HEK293 (cell line): Measurements from ENCODE around the gene GTF2H3.

Experiments used
- BCL11B ChIP-seq: fragments of 450-650 bp; formaldehyde crosslinking; IDR thresholded peaks from 2 replicates; pipeline ENCODE4 v1.5.1; 2016; ENCODE audit warnings: low read depth, missing biosample characterization, missing genetic modification characterization
- HOXD13 ChIP-seq: sonication (generic); formaldehyde crosslinking; IDR thresholded peaks from 2 replicates; pipeline ENCODE4 v1.8.0; 2022; ENCODE audit warnings: missing genetic modification reagents, borderline replicate concordance
- IKZF3 ChIP-seq: fragments of 450-650 bp; IDR thresholded peaks from 2 replicates; pipeline ENCODE4 v1.5.0; 2018; ENCODE audit warnings: missing biosample characterization, mild to moderate bottlenecking, missing genetic modification characterization, moderate library complexity
- SCRT1 ChIP-seq: fragments of 450-650 bp; formaldehyde crosslinking; IDR thresholded peaks from 2 replicates; pipeline ENCODE4 v1.5.1; 2016; ENCODE audit warnings: missing biosample characterization, missing genetic modification characterization, borderline replicate concordance
- ZBTB11 ChIP-seq: fragments of 450-650 bp; formaldehyde crosslinking; conservative IDR thresholded peaks from 2 replicates; pipeline ENCODE4 v1.5.1; 2016; ENCODE audit warnings: low read depth, missing biosample characterization, missing genetic modification characterization
- ZEB2 ChIP-seq: fragments of 450-650 bp; formaldehyde crosslinking; IDR thresholded peaks from 2 replicates; pipeline ENCODE4 v1.5.1; 2016; ENCODE audit warnings: missing biosample characterization, missing genetic modification characterization
- ZNF121 ChIP-seq: fragments of 450-650 bp; formaldehyde crosslinking; IDR thresholded peaks from 2 replicates; pipeline ENCODE4 v1.5.1; 2016; ENCODE audit warnings: missing biosample characterization, missing genetic modification characterization
- ZNF132 ChIP-seq: fragments of 450-650 bp; formaldehyde crosslinking; IDR thresholded peaks from 2 replicates; pipeline ENCODE4 v1.5.1; 2017; ENCODE audit warnings: missing biosample characterization, missing genetic modification characterization, borderline replicate concordance
- ZNF19 ChIP-seq: fragments of 450-650 bp; formaldehyde crosslinking; IDR thresholded peaks from 2 replicates; pipeline ENCODE4; 2016; ENCODE audit warnings: missing biosample characterization, missing genetic modification characterization, low read depth
- ZNF2 ChIP-seq: fragments of 450-650 bp; formaldehyde crosslinking; IDR thresholded peaks from 2 replicates; pipeline ENCODE4 v1.5.1; 2016; ENCODE audit warnings: missing biosample characterization, missing genetic modification characterization
- ZNF214 ChIP-seq: fragments of 450-650 bp; formaldehyde crosslinking; IDR thresholded peaks from 2 replicates; pipeline ENCODE4 v1.5.1; 2017; ENCODE audit warnings: missing biosample characterization, mild to moderate bottlenecking, missing genetic modification characterization, borderline replicate concordance
- ZNF221 ChIP-seq: fragments of 450-650 bp; formaldehyde crosslinking; IDR thresholded peaks from 2 replicates; pipeline ENCODE4 v1.5.1; 2017; ENCODE audit warnings: missing biosample characterization, missing genetic modification characterization, borderline replicate concordance
- ZNF280D ChIP-seq: fragments of 450-650 bp; formaldehyde crosslinking; IDR thresholded peaks from 2 replicates; pipeline ENCODE4 v1.5.1; 2016; ENCODE audit warnings: missing biosample characterization, missing genetic modification characterization
- ZNF341 ChIP-seq: fragments of 450-650 bp; formaldehyde crosslinking; IDR thresholded peaks from 2 replicates; pipeline ENCODE4; 2016; ENCODE audit warnings: low read depth, missing biosample characterization, missing genetic modification characterization
- ZNF350 ChIP-seq: fragments of 450-650 bp; formaldehyde crosslinking; IDR thresholded peaks from 2 replicates; pipeline ENCODE4 v1.5.0; 2017; ENCODE audit warnings: missing biosample characterization, mild to moderate bottlenecking, missing genetic modification characterization
- ZNF354C ChIP-seq: fragments of 450-650 bp; formaldehyde crosslinking; IDR thresholded peaks from 2 replicates; pipeline ENCODE4 v1.5.1; 2016; ENCODE audit warnings: missing biosample characterization, missing genetic modification characterization, low read depth, borderline replicate concordance
- ZNF366 ChIP-seq: fragments of 450-650 bp; formaldehyde crosslinking; conservative IDR thresholded peaks from 2 replicates; pipeline ENCODE4 v1.5.1; 2016; ENCODE audit warnings: missing biosample characterization, missing genetic modification characterization
- ZNF398 ChIP-seq: fragments of 450-650 bp; formaldehyde crosslinking; IDR thresholded peaks from 2 replicates; pipeline ENCODE4 v1.5.1; 2017; ENCODE audit warnings: missing biosample characterization, missing genetic modification characterization
- ZNF513 ChIP-seq: fragments of 450-650 bp; IDR thresholded peaks from 2 replicates; pipeline ENCODE4 v1.5.1; 2018; ENCODE audit warnings: missing biosample characterization, missing genetic modification characterization
- ZNF548 ChIP-seq: fragments of 450-650 bp; formaldehyde crosslinking; IDR thresholded peaks from 2 replicates; pipeline ENCODE4 v1.5.1; 2016; ENCODE audit warnings: missing biosample characterization, missing genetic modification characterization
- ZNF558 ChIP-seq: fragments of 450-650 bp; formaldehyde crosslinking; IDR thresholded peaks from 2 replicates; pipeline ENCODE4 v1.5.1; 2016; ENCODE audit warnings: missing biosample characterization, missing genetic modification characterization
- ZNF580 ChIP-seq: fragments of 450-650 bp; formaldehyde crosslinking; IDR thresholded peaks from 2 replicates; pipeline ENCODE4 v1.5.1; 2016; ENCODE audit warnings: missing biosample characterization, missing genetic modification characterization
- ZNF621 ChIP-seq: fragments of 450-650 bp; formaldehyde crosslinking; IDR thresholded peaks from 2 replicates; pipeline ENCODE4 v1.5.1; 2017; ENCODE audit warnings: missing biosample characterization, missing genetic modification characterization
- ZNF707 ChIP-seq: fragments of 450-650 bp; formaldehyde crosslinking; IDR thresholded peaks from 2 replicates; pipeline ENCODE4 v1.5.1; 2016; ENCODE audit warnings: missing biosample characterization, missing genetic modification characterization
- ZNF747 ChIP-seq: fragments of 450-650 bp; formaldehyde crosslinking; IDR thresholded peaks from 2 replicates; pipeline ENCODE4 v1.5.1; 2016; ENCODE audit warnings: missing biosample characterization, missing genetic modification characterization
- ZNF837 ChIP-seq: fragments of 450-650 bp; formaldehyde crosslinking; IDR thresholded peaks from 2 replicates; pipeline ENCODE4 v1.5.1; 2016; ENCODE audit warnings: missing biosample characterization, missing genetic modification characterization
- TF ChIP-seq, protein P1 (sequence below): fragments of 450-650 bp; formaldehyde crosslinking; optimal IDR thresholded peaks from 2 replicates; pipeline ENCODE3; 2016; ENCODE audit warnings: missing biosample characterization, mild to moderate bottlenecking, missing genetic modification characterization

The GTF2H3 gene

GRCh38 chr12:123601602-123602489 is 31.8 kb upstream of the GTF2H3 start, which contains the start of gene DDX55 (continued):
- TF ChIP-seq ZNF132: no peak
- no peak for TF ChIP-seq ZNF558 (tag by site-specific recombination)
- peak; percentile 100 for TF ChIP-seq ZBTB11 (tag by site-specific recombination)
- peak; percentile 66 for TF ChIP-seq IKZF3
- TF ChIP-seq ZNF580 (tag by site-specific recombination): peak; percentile 95
- TF ChIP-seq ZNF350 (tag by site-specific recombination): no peak
- TF ChIP-seq ZNF2 (tag by site-specific recombination): peak; percentile 99
- TF ChIP-seq ZNF621 (tag by site-specific recombination): no peak
- 0 out of 2 replicates have a peak, but pooled peaks have one; percentile 42 for TF ChIP-seq ZNF341
- 0 out of 2 replicates have a peak, but pooled peaks have one; percentile 67 for TF ChIP-seq ZNF121 (tag by site-specific recombination)
- TF ChIP-seq ZEB2 (tag by site-specific recombination): peak; percentile 94
- TF ChIP-seq ZNF837 (tag by site-specific recombination): peak; percentile 76; the same call in 1 of the 2 replicates
- no peak for TF ChIP-seq ZNF747 (tag by site-specific recombination)
- no peak for TF ChIP-seq ZNF214 (tag by site-specific recombination)
- TF ChIP-seq ZNF280D (tag by site-specific recombination): no peak; the same call in 1 of the 2 replicates
- peak; percentile 58; the same call in 1 of the 2 replicates for TF ChIP-seq ZNF366 (tag by site-specific recombination)
- no peak for TF ChIP-seq BCL11B (tag by site-specific recombination)
- no peak for TF ChIP-seq HOXD13 (CRISPR knock-in tag)
- no peak for TF ChIP-seq ZNF354C
- TF ChIP-seq ZNF19: no peak
- no peak for TF ChIP-seq ZNF707 (tag by site-specific recombination)
- TF ChIP-seq ZNF548: no peak
- TF ChIP-seq SCRT1 (tag by site-specific recombination): peak; percentile 57; the same call in 1 of the 2 replicates
- no peak for TF ChIP-seq ZNF221
- peak; percentile 57; the same call in 1 of the 2 replicates for TF ChIP-seq ZNF398 (tag by site-specific recombination)
- TF ChIP-seq ZNF513: no peak
- TF ChIP-seq, protein P1, sequence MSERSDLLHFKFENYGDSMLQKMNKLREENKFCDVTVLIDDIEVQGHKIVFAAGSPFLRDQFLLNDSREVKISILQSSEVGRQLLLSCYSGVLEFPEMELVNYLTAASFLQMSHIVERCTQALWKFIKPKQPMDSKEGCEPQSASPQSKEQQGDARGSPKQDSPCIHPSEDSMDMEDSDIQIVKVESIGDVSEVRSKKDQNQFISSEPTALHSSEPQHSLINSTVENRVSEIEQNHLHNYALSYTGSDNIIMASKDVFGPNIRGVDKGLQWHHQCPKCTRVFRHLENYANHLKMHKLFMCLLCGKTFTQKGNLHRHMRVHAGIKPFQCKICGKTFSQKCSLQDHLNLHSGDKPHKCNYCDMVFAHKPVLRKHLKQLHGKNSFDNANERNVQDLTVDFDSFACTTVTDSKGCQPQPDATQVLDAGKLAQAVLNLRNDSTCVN: peak; percentile 99
